ENCODE data around the gene STYXL1.

STYXL1 gene

DNA sequence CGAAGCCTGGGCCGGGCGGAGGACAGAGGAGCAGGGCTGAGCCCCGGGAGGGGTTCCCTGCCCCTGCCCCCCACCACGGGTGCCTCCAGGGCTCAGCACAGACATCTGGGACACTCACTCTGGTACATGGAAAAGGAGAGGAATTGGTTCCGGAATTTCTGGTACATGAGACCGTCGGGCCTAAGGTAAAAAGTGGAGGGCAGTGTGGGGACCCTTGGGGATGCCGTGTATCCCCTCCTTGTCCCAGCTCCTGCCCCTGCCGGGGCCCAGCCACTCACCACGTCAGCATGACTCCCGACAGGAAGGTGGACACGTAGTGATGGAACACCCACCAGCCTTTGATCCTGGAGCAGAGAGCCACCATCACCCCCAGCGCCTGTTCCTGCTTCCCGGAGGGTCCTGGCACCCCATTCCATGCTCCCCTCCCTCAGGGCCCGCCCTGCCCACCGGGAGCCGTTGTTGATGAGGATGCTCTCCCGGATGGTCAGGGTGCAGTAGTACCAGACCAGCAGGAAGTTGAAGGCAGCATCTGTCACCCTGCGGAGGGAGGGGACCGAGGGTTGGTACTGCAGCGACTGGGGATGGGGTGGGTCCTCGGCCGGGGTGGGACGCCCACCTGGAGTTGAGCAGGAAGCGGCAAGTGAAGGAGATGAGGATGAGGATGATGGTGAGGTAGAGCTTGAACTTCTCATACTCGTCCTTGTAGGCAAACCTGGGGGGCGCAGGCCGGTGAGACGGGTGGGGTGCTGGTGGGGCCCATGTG is 59.8 kb downstream of the STYXL1 start:
- Histone ChIP-seq H3K4me1 (ENCODE audit: insufficient read depth, poor library complexity, severe bottlenecking) (no peaks in the 10 kb centered on the region), H3K4me3 (ENCODE audit: severe bottlenecking) (no peak overlapping the region), H3K36me3 (ENCODE audit: low read depth) (peaks cover 10% of the 10 kb centered on the region; the same call in 1 of the 2 replicates), H3K27me3 (ENCODE audit: insufficient read depth, poor library complexity, severe bottlenecking) (no peaks in the 10 kb centered on the region), H3K9me3 (ENCODE audit: severe bottlenecking) (no peaks in the 10 kb centered on the region), H3K27ac (ENCODE audit: poor library complexity, severe bottlenecking) (no peak overlapping the region)
- no peak for TF ChIP-seq CTCF (IDR thresholded peaks at IDR 0.05; ENCODE audit: poor library complexity, severe bottlenecking)
- ATAC-seq (ENCODE audit: low read depth) (no peak), DNase-seq (ENCODE audit: low spot score) (no peak)

GRCh38 chr7:75987026-75987804 is 60.6 kb downstream of the STYXL1 start:
- peaks cover 14% of the 10 kb centered on the region; the same call in 1 of the 2 replicates for H3K36me3 ChIP-seq (ENCODE audit: low read depth)
- no peak; the same call in 2 of the 3 replicates for ATAC-seq (ENCODE audit: low read depth)
- H3K9me3 ChIP-seq (ENCODE audit: severe bottlenecking): no peaks in the 10 kb centered on the region

GRCh38 chr7:75986147-75986781 is 61.5 kb downstream of the STYXL1 start:
- Histone ChIP-seq H3K36me3 (ENCODE audit: low read depth) (peaks cover 14% of the 10 kb centered on the region; the same call in 1 of the 2 replicates), H3K9me3 (ENCODE audit: severe bottlenecking) (no peaks in the 10 kb centered on the region), H3K4me3 (ENCODE audit: severe bottlenecking) (no peak overlapping the region), H3K27me3 (ENCODE audit: insufficient read depth, poor library complexity, severe bottlenecking) (no peaks in the 10 kb centered on the region), H3K4me1 (ENCODE audit: insufficient read depth, poor library complexity, severe bottlenecking) (no peaks in the 10 kb centered on the region), H3K27ac (ENCODE audit: poor library complexity, severe bottlenecking) (no peak overlapping the region)
- DNase-seq (ENCODE audit: low spot score) (no peak), ATAC-seq (ENCODE audit: low read depth) (no peak)
- TF ChIP-seq CTCF (IDR thresholded peaks at IDR 0.05; ENCODE audit: poor library complexity, severe bottlenecking): no peak

More at GRCh38 chr7:75987026-75987804, 60.6 kb downstream of the STYXL1 start:
- no peak overlapping the region for H3K27ac ChIP-seq (ENCODE audit: poor library complexity, severe bottlenecking)
- no peak for TF ChIP-seq CTCF (IDR thresholded peaks at IDR 0.05; ENCODE audit: poor library complexity, severe bottlenecking)
- H3K4me3 ChIP-seq (ENCODE audit: severe bottlenecking): no peak overlapping the region
- H3K4me1 ChIP-seq (ENCODE audit: insufficient read depth, poor library complexity, severe bottlenecking): no peaks in the 10 kb centered on the region
- DNase-seq (ENCODE audit: low spot score): no peak
- no peaks in the 10 kb centered on the region for H3K27me3 ChIP-seq (ENCODE audit: insufficient read depth, poor library complexity, severe bottlenecking)

DNA sequence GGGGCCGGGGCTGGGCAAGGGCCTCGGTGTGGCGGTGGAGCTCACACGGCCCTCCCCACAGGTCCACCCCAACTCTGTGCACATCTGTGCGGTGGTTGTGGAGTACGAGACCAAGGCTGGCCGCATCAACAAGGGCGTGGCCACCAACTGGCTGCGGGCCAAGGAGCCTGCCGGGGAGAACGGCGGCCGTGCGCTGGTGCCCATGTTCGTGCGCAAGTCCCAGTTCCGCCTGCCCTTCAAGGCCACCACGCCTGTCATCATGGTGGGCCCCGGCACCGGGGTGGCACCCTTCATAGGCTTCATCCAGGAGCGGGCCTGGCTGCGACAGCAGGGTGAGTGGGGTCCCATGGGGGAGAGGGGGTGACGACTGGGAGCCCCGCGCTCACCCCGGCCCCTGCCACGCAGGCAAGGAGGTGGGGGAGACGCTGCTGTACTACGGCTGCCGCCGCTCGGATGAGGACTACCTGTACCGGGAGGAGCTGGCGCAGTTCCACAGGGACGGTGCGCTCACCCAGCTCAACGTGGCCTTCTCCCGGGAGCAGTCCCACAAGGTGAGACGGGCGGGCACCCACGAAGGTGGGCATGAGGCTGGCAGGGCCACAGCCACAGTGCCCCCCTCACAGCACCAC is 62.2 kb downstream of the STYXL1 start:
- H3K4me1 ChIP-seq (ENCODE audit: insufficient read depth, poor library complexity, severe bottlenecking): no peaks in the 10 kb centered on the region
- ATAC-seq (ENCODE audit: low read depth) (no peak), DNase-seq (ENCODE audit: low spot score) (no peak)
- H3K4me3 ChIP-seq (ENCODE audit: severe bottlenecking): no peak overlapping the region
- TF ChIP-seq CTCF (IDR thresholded peaks at IDR 0.05; ENCODE audit: poor library complexity, severe bottlenecking): no peak
- H3K27me3 ChIP-seq (ENCODE audit: insufficient read depth, poor library complexity, severe bottlenecking): no peaks in the 10 kb centered on the region
- H3K9me3 ChIP-seq (ENCODE audit: severe bottlenecking): no peaks in the 10 kb centered on the region
- H3K36me3 ChIP-seq (ENCODE audit: low read depth): peaks cover 19% of the 10 kb centered on the region
- no peak overlapping the region for H3K27ac ChIP-seq (ENCODE audit: poor library complexity, severe bottlenecking)
